ENCODE measurements around the gene IL36A. TPM values are rescaled to one million over a fixed set of nuclear protein-coding genes. Genes with fewer than 3 reads are reported as not detected.

Gene IL36A
- total and polyA plus RNA-seq, 7 donors, result not detected

DNA sequence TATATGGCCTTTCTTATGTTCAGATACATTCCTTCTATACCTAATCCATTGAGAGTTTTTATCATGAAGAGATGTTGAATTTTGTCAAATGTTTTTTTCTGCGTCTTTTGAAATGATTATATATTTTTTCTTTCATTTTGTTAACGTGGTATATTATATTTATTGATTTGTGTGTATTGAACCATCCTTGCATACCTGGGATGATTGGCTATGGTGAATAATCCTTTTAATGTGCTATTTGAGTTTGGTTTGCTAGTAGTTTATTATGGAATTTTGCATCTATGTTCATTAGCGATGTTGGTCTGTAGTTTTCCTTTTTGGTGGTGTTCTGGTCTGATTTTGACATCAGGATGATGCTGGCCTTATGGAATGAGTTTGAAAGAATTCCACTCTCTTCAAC is 15.6 kb upstream of the IL36A start:
- 71 to 87% (median 74%) methylated on average over 3 of the region's 3 CpGs for WGBS, 3 donors
- H3K27me3 ChIP-seq (ENCODE audit: insufficient read depth in 3 of 3, low read length in 2 of 3), result peaks cover 0 to 2% (median 0%) of the 10 kb centered on the region in 3 donors
- TF ChIP-seq, protein P1, sequence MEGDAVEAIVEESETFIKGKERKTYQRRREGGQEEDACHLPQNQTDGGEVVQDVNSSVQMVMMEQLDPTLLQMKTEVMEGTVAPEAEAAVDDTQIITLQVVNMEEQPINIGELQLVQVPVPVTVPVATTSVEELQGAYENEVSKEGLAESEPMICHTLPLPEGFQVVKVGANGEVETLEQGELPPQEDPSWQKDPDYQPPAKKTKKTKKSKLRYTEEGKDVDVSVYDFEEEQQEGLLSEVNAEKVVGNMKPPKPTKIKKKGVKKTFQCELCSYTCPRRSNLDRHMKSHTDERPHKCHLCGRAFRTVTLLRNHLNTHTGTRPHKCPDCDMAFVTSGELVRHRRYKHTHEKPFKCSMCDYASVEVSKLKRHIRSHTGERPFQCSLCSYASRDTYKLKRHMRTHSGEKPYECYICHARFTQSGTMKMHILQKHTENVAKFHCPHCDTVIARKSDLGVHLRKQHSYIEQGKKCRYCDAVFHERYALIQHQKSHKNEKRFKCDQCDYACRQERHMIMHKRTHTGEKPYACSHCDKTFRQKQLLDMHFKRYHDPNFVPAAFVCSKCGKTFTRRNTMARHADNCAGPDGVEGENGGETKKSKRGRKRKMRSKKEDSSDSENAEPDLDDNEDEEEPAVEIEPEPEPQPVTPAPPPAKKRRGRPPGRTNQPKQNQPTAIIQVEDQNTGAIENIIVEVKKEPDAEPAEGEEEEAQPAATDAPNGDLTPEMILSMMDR (IDR thresholded peaks at IDR 0.05), result no peak
- no peaks in the 10 kb centered on the region for H3K36me3 ChIP-seq (ENCODE audit: insufficient read depth in 1 of 2, low read depth in 1 of 2)
- H3K4me1 ChIP-seq, result no peaks in the 10 kb centered on the region
- intact Hi-C loops (cut with DNase I), result no loop called here
- no peak overlapping the region for H3K4me3 ChIP-seq
- ATAC-seq, result no peak
- H3K27ac ChIP-seq, result no peak overlapping the region
- peaks cover 18% of the 10 kb centered on the region for H3K9me3 ChIP-seq
- no peak for DNase-seq

DNA sequence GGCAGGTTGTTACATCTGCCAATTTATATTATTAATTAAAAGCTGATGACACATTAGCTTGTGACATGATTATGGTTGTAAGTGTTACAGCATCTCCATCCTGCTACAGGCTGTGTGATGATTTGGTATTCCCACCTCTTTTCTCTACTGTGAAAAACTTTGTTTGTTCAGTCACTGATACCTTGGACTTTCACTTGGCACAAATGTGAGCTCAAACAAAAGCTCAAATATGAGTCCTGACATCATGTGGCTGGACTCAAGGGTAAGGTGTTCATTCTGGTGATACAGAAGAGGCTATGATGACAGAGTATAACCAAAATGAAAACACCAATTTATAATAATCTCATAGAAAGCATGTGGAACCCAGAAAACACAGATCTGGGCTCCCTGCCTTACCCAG is 11.4 kb upstream of the IL36A start:
- DNase-seq (no peak), ATAC-seq (no peak)
- TF ChIP-seq, protein P1 (IDR thresholded peaks at IDR 0.05), result no peak
- Histone ChIP-seq H3K27me3 (ENCODE audit: insufficient read depth in 3 of 3, low read length in 2 of 3) (peaks cover 0 to 3% (median 0%) of the 10 kb centered on the region in 3 donors), H3K4me3 (no peak overlapping the region), H3K36me3 (ENCODE audit: insufficient read depth in 1 of 2, low read depth in 1 of 2) (no peaks in the 10 kb centered on the region), H3K27ac (no peak overlapping the region), H3K4me1 (no peaks in the 10 kb centered on the region), H3K9me3 (peaks cover 18% of the 10 kb centered on the region)
- intact Hi-C loops (cut with DNase I), result no loop called here

GRCh38 chr2:112994648-112995047 is 10.6 kb upstream of the IL36A start:
- H3K4me1 ChIP-seq, result no peaks in the 10 kb centered on the region
- TF ChIP-seq, protein P1 (IDR thresholded peaks at IDR 0.05), result no peak
- DNase-seq, result no peak
- H3K4me3 ChIP-seq, result no peak overlapping the region
- peaks cover 18% of the 10 kb centered on the region for H3K9me3 ChIP-seq
- no peak for ATAC-seq
- intact Hi-C loops (cut with DNase I), result loop anchor here in 1 of 2 donors (1.0 kb wide), 1 partner anchor 15 kb away; no protein-coding TSS in a partner anchor
- H3K27ac ChIP-seq, result no peak overlapping the region
- H3K27me3 ChIP-seq (ENCODE audit: insufficient read depth in 3 of 3, low read length in 2 of 3), result peaks cover 0 to 3% (median 0%) of the 10 kb centered on the region in 3 donors
- WGBS, 3 donors, result 81 to 89% (median 83%) methylated on average over 2 of the region's 2 CpGs
- no peaks in the 10 kb centered on the region for H3K36me3 ChIP-seq (ENCODE audit: insufficient read depth in 1 of 2, low read depth in 1 of 2)

- 88 to 91% (median 90%) methylated on average over 14 of the region's 14 CpGs for WGBS, 3 donors
- H3K36me3 ChIP-seq (ENCODE audit: insufficient read depth in 1 of 2, low read depth in 1 of 2), result no peaks in the 10 kb centered on the region
- DNase-seq, result no peak
- H3K27me3 ChIP-seq (ENCODE audit: insufficient read depth in 3 of 3, low read length in 2 of 3), result peaks cover 0 to 3% (median 0%) of the 10 kb centered on the region in 3 donors
- no peaks in the 10 kb centered on the region for H3K4me1 ChIP-seq
- no peak overlapping the region for H3K4me3 ChIP-seq
- no peak overlapping the region for H3K27ac ChIP-seq
- ATAC-seq, result no peak
- TF ChIP-seq, protein P1 (IDR thresholded peaks at IDR 0.05), result no peak
- H3K9me3 ChIP-seq, result peaks cover 18% of the 10 kb centered on the region
- intact Hi-C loops (cut with DNase I), result loop anchor here in 1 of 2 donors (1.0 kb wide), 1 partner anchor 14 kb away; no protein-coding TSS in a partner anchor
These were observed 9.8 kb upstream of the IL36A start for GRCh38 chr2:112995346-112995920.

DNA sequence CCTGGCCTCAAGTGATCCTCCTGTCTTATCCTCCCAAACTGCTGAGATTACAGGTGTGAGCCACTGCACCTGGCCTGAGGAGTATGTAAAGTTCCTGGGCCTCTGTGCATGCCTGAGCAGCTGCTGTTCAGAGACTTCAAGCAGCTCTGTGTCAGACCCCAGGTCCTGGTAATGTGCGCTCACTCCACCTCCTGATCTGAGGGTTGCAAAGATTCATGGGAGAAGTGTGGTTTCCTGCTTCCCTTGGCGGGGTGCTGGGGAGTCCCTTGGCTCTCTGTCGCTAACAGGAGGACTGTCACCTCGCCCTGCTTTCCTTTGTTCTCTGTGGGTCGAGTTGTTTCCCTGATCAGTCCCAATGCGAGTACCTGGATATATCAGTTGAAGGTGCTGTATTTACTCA is 8.6 kb upstream of the IL36A start:
- TF ChIP-seq, protein P1 (IDR thresholded peaks at IDR 0.05), result no peak
- intact Hi-C loops (cut with DNase I), result no loop called here
- peaks cover 15% of the 10 kb centered on the region for H3K9me3 ChIP-seq
- H3K4me3 ChIP-seq, result no peak overlapping the region
- ATAC-seq, result no peak
- no peak for DNase-seq
- no peak overlapping the region for H3K27ac ChIP-seq
- H3K4me1 ChIP-seq, result no peaks in the 10 kb centered on the region
- no peaks in the 10 kb centered on the region for H3K36me3 ChIP-seq (ENCODE audit: insufficient read depth in 1 of 2, low read depth in 1 of 2)
- peaks cover 0 to 3% (median 0%) of the 10 kb centered on the region in 3 donors for H3K27me3 ChIP-seq (ENCODE audit: insufficient read depth in 3 of 3, low read length in 2 of 3)
- 67 to 80% (median 70%) methylated on average over 6 of the region's 6 CpGs for WGBS, 3 donors
